NCI-H187 (cell line): ENCODE data around the gene SPSB3.
"Not testable (repeated sequence)": the region's sequence is repeated elsewhere in the genome, so short reads cannot be mapped to it uniquely, and the experiment has no call there.

ENCODE experiments used
- DNase-seq, 2 experiments: peaks; one replicate each; lab custom pipeline; 2025; lab: John Stamatoyannopoulos, UW

SPSB3 gene

DNA sequence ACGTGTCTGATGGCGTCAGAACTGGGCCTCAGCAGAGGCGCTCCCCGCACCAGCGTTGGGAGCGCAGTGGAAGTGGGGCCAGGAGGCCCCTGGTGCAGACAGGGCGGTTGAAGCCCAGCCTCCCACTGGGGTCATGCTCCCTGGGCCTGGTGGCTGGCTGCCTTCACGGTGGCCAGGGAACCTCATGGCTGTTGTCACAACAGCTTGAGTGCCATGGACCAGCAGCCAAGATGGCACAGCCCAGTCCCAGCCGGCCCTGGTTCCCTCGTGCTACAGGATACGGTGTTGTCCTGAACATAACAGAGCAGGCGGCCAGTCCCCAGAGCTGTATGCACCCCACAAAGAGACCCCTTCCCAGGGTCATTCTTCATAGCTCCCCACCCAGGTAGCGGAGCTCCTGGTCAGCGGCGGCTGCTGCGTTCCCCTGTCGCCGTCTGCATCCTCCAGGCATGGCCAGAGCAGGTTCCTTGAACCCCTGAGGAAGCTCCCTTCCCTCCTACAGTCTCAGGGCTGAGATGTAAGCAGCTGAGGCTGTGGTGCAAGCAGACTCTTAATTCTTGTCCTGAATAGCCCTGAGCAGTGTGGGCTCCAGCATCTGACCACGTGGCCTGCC lies 40.7 kb downstream of the SPSB3 start:
- DNase-seq, result no peak

DNA sequence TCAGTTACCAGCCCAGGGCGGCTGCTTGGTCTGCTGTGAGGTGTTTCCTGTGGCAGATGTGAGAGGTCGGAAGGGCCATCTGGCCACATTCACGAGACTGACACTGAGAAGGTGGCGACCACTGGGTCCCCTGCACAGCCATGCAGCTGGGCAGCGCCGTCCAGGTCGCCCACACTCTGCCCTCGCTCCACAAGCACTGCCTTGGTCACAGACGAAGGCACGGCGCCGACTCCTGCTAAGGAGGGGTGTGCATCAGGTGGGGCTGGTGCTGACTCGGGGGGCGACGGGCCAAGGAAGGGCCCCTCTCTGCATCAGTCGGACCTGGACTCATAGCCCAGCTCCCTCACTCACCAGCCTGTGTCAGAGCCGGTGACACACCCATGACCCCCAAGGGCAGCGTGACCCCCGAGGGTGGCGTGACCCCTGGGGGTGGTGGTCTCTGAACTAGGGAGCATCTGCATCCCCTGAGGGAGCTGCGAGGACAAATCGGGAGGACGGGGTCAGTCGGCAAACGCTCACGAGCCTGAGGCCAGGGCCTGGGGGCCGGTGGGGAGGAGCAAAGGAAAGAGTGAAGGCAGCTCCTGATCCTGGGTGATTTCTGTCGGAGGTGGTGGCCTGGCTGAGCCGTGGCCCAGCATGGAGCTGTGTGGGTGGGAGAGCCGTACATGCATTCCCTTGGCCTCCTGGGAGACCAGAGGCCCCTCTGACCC lies 41.4 kb downstream of the SPSB3 start:
- DNase-seq, result no peak

DNA sequence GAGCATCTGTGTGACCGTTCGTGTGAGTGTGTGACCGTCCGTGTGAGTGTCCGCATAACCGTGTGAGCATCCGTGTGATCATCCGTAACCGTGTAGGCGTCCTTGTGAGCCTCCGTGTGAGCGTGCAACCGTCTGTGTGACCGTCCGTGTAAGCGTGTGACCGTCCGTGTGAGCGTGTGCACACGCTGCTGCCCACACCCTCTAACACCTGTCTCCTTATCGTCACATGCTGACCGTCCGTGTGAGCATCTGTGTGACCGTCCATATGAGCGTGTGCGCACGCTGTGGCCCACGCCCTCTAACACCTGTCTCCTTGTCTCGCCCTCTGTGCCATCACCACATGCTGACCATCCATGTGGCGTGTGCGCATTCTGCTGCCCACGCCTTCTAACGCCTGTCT lies 42.1 kb downstream of the SPSB3 start:
- DNase-seq, result no peak

DNA sequence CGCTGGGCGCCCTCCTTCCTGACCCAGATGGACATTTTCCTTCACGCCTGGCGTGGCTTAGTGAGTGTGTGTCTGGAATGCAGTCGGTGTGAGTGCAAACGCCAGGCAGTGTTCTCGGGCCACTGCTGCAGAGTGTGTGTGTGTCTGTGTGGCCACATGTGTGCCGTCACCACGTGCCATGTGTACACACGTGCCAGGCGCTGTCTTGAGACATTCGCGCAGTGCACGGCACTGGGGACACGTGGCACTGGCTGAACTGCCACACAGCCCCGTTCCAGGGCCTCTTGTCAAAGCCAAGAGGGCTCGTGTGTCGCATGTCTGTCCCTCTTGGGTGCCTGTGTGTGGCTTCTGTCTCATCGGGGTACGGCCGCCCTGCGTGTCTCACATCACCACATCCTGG lies 47.6 kb downstream of the SPSB3 start:
- no peak for DNase-seq

DNA sequence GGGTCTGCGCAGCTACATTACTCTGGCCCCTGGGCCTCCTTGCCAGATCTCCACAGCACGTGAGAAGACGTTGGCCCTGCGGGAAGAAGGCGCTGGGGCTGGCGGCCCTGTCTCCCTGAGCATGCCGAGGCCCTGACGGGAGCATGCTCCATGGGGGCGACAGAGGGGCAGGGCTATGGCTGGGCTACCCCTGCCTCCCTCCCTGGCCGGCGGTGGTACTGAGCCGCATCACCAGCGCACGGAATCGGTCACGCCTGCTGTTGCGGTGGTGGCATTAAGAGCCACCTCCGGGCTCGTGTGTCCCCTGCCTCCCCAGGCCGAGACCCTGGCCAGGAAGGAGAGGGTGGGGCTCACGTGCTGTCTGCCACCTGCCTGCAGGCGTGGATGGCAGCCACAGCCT lies 48.2 kb downstream of the SPSB3 start:
- DNase-seq, result no peak

DNA sequence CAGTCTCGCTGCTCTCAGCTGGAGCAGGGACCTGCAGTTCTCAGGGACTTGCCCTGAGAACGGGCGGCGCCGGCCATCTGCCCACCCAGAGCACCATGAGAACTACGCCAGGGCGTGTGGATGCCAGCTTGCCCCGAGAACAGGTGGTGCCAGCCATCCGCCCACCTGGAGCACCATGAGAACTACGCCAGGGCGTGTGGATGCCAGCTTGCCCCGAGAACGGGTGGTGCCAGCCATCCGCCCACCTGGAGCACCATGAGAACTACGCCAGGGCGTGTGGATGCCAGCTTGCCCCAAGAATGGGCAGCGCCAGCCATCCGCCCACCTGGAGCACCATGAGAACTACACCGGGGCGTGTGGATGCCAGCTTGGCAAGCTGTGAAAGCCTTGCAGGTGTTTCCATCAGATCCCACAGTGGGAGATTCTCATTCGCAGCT lies 49.8 kb downstream of the SPSB3 start:
- DNase-seq, result not testable (repeated sequence)

DNA sequence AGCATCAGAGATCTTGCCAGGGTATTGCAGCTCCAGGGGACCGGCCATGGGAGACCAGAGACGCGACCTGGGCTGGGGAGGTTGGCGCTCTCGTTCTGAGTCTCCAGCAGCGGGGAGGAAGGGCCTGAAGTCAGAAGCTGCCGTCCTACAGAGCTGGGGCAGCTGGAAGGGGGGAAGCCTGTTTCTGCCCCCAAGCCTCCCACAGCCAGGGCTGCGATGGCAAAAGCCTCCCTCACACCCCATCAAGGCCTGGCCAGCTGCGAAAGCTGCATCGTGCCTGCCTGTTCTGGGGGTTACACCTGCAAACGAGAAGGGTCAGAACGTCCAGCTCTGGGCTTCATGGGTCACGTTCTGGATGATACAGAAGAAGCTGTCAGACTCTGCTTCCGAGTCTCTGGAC lies 50.3 kb downstream of the SPSB3 start:
- no peak for DNase-seq

DNA sequence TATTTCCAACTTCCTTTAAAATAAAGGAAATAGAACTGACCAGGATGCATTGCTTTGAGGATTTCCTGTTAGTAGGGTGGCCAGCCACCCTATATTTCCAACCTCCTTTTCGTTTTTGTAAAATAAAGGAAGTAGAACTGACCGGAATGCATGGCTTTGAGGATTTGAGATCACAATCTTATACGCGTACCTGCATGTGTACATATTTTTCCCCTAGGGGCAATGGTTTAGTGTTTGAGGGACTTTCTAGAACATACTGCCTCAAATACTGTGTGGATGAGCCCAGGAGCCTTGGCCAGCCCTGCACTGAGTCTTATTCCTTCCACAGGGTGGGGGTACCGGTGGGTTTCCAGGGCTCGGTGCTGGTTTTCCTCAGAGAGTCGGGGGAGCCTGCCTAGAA lies 50.8 kb downstream of the SPSB3 start:
- no peak for DNase-seq

DNA sequence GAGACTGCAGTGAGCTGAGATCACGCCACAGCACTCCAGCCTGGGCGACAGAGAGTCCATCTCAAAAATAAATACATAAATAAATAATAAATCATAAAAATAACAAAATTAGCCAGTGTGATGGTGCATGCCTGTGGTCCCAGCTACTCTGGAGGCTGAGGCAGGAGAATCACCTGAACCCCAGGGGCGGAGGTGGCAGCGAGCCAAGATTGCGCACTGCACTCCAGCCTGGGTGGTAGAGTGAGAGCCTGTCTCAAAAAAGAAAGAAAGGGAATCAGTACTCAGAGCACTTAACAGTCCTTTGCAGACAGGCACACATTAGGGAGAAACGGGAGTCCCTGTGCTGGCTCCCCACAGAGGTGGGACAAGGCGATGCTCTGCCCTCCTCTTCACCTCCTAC lies 51.3 kb downstream of the SPSB3 start:
- DNase-seq, result no peak

DNA sequence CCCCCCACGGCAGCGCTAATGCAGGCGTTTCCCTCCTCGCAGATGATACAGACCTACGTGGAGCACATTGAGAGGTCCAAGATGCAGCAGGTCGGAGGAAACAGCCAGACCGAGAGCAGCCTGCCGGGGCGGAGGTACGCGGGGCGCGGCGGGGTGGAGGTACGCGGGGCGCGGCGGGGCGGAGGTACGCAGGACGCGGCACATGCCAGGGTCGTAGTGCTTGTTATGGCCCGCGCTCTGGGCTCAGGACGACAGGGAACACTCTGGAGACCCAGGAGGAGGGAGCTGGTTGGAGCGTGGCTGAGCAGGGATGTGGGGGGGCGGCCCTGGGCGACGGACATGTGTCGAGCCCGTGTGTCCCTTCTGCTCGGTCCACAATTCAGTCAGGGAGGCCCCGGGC lies 52.9 kb downstream of the SPSB3 start:
- DNase-seq, result no peak

DNA sequence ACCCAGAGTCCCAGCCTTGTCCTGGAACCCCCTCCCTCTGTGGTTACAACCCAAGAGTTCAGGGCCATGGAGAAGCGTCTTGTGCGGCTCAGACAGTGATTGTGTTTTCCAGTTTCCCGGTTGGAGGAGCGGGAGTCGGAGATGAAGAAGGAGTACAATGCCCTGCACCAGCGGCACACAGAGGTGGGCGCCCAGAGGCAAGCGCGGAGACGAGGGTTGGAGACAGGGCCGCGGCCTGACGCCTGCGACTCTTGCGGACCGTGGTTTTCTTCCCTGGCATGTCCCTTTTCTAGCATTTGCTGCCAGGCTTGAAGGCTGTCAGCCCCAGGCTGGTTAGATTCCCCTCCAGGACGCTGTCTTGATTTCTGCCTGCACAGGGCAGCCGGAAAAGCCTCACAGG lies 53.3 kb downstream of the SPSB3 start:
- no peak for DNase-seq

DNA sequence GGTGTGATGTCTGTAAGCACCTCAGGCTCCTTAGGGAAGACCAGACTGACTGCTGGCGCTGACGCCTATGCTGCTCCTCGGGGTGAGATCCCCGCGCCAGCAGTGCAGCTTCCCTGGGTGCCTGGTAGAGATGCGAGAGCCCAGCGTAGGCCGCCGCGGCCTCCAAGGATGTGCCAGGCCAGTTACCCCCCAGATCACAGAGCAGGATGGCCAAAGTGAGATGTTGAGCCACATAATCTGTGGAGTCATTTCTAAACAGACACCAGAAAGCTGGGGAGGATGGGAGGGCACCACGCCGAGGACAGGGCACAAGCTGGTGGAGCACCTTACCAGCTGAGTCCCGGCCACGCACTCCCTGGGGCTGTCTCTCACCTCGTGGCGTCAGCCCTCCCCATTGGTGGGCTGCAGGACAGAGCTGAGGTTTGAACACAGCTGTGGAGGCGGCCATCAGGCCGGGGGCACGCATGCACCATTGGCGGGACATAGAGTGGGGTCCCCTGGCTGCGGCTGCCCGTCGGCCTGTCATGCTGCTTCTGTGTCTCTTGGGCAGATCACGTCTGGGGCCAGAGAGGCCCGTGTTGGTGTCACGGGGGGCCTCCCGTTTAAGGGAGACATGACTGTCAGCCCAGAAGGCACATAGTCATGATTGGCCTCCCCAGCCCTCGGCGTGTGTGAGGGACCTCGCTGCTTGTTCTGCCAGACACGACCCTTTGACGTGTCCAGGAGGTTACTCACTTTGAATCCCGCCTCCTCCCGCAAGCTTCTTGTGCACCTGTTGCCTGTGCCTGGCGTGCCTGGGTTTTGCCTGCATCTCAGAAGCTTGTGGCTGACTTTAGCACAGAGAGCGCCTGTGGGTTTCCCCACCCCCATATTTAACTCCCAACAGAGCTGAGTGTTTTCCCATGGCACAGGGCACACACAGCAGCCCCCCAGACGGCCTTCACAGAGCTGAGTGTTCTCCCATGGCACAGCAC lies 54.4 kb downstream of the SPSB3 start:
- no peak for DNase-seq
